DND-41 (cell line): ENCODE measurements around the gene PGAM2.

Experiments
- ATAC-seq: fragments of 200-7000 bp; cut with Tn5 transposase; 3 replicates; pipeline ENCODE4 v1.9.1; 2021; ENCODE audit warnings: low read depth; ENCODE audit not compliant: insufficient read depth
- DNase-seq: peaks from one replicate; pipeline ENCODE4 v3.0.0-alpha.2; 2020
- H2AFZ ChIP-seq: 2 replicates; pipeline ENCODE4 v1.6.0; 2012; ENCODE audit warnings: low read depth, low read length
- H3K27ac ChIP-seq: 2 replicates; pipeline ENCODE4 v1.5.1; 2012; ENCODE audit warnings: low read length, inconsistent platforms
- H3K27me3 ChIP-seq: fragments of 200-600 bp; sonication (generic); 2 replicates; pipeline ENCODE4 v1.6.0; 2012; ENCODE audit warnings: low read length, mild to moderate bottlenecking, inconsistent platforms; ENCODE audit not compliant: insufficient read depth, poor library complexity
- H3K36me3 ChIP-seq: 2 replicates; pipeline ENCODE4 v1.5.1; 2012; ENCODE audit warnings: low read length, inconsistent platforms; ENCODE audit not compliant: insufficient read depth
- H3K4me1 ChIP-seq: 2 replicates; pipeline ENCODE4 v1.5.1; 2012; ENCODE audit warnings: mild to moderate bottlenecking, low read length; ENCODE audit not compliant: insufficient read depth
- H3K4me2 ChIP-seq: 2 replicates; pipeline ENCODE4 v1.6.0; 2012; ENCODE audit warnings: mild to moderate bottlenecking, moderate library complexity, low read length, inconsistent platforms; ENCODE audit not compliant: insufficient read depth
- H3K4me3 ChIP-seq, 2 experiments: fragments of 200-600 bp in 1 of 2; shearing (Covaris generic) in 1 of 2; 2 replicates each; pipeline ENCODE4 v1.5.1; 2012 to 2016; ENCODE audit warnings: inconsistent platforms in 2 of 2, low read length in 2 of 2, mild to moderate bottlenecking in 2 of 2, low read depth in 1 of 2, moderate library complexity in 1 of 2
- H3K79me2 ChIP-seq: 2 replicates; pipeline ENCODE4 v1.6.0; 2012; ENCODE audit warnings: low read length, inconsistent platforms; ENCODE audit not compliant: insufficient read depth
- H3K9ac ChIP-seq: 2 replicates; pipeline ENCODE4 v1.6.0; 2012; ENCODE audit warnings: low read depth, mild to moderate bottlenecking, inconsistent platforms, low read length, moderate library complexity
- H3K9me3 ChIP-seq: 2 replicates; pipeline ENCODE4 v1.5.1; 2012; ENCODE audit warnings: low read length, moderate library complexity, mild to moderate bottlenecking, inconsistent platforms; ENCODE audit not compliant: insufficient read depth, severe bottlenecking
- H4K20me1 ChIP-seq: 2 replicates; pipeline ENCODE4 v1.6.0; 2012; ENCODE audit warnings: low read length; ENCODE audit not compliant: insufficient read depth
- CTCF ChIP-seq: IDR thresholded peaks from 2 replicates; pipeline ENCODE4 v1.5.1; 2012; ENCODE audit warnings: borderline replicate concordance, low read length, moderate library complexity, mild to moderate bottlenecking; ENCODE audit not compliant: poor library complexity, severe bottlenecking; ENCODE audit errors: extremely low read depth
- EZH2 ChIP-seq: IDR thresholded peaks from 3 replicates; pipeline ENCODE4 v1.6.1; 2012; ENCODE audit warnings: borderline replicate concordance, low read depth, mild to moderate bottlenecking, moderate library complexity, low read length, inconsistent platforms; ENCODE audit not compliant: severe bottlenecking

Gene PGAM2

GRCh38 chr7:44063894-44064651, 1.3 kb downstream of the PGAM2 start:
- Histone ChIP-seq H3K27me3 (no peaks in the 10 kb centered on the region), H3K36me3 (peaks cover 36% of the 10 kb centered on the region), H3K9ac (no peak overlapping the region), H3K4me3 (no peak overlapping the region), H3K9me3 (no peaks in the 10 kb centered on the region), H3K27ac (no peak overlapping the region), H2AFZ (no peak overlapping the region), H3K79me2 (no peaks in the 10 kb centered on the region), H4K20me1 (peaks cover 20% of the 10 kb centered on the region), H3K4me1 (no peaks in the 10 kb centered on the region), H3K4me2 (no peak overlapping the region)
- ATAC-seq = no peak
- DNase-seq = no peak
- TF ChIP-seq CTCF (no peak), EZH2 (no peak)

- no peak overlapping the region for H3K4me3 ChIP-seq
- no peak for ATAC-seq
Observed at GRCh38 chr7:44063547-44063893, 1.8 kb downstream of the PGAM2 start.

GRCh38 chr7:44062903-44063295, 2.5 kb downstream of the PGAM2 start:
- DNase-seq (no peak), ATAC-seq (no peak)
- no peaks in the 10 kb centered on the region for H3K79me2 ChIP-seq
- no peaks in the 10 kb centered on the region for H3K27me3 ChIP-seq
- no peak overlapping the region for H2AFZ ChIP-seq
- H3K9me3 ChIP-seq = no peaks in the 10 kb centered on the region
- H3K9ac ChIP-seq = no peak overlapping the region
- TF ChIP-seq CTCF (no peak), EZH2 (no peak)
- H3K4me1 ChIP-seq = no peaks in the 10 kb centered on the region
- peaks cover 28% of the 10 kb centered on the region for H4K20me1 ChIP-seq
- no peak overlapping the region for H3K4me2 ChIP-seq
- H3K4me3 ChIP-seq = no peak overlapping the region
- no peak overlapping the region for H3K27ac ChIP-seq
- H3K36me3 ChIP-seq = peaks cover 48% of the 10 kb centered on the region

More at GRCh38 chr7:44063547-44063893, 1.8 kb downstream of the PGAM2 start:
- no peak overlapping the region for H3K4me2 ChIP-seq
- no peaks in the 10 kb centered on the region for H3K4me1 ChIP-seq
- no peak for DNase-seq
- no peak overlapping the region for H3K27ac ChIP-seq
- H3K36me3 ChIP-seq = peaks cover 42% of the 10 kb centered on the region
- no peaks in the 10 kb centered on the region for H3K9me3 ChIP-seq
- H3K79me2 ChIP-seq = no peaks in the 10 kb centered on the region
- H3K27me3 ChIP-seq = no peaks in the 10 kb centered on the region
- H4K20me1 ChIP-seq = peaks cover 25% of the 10 kb centered on the region
- no peak for TF ChIP-seq EZH2
- no peak for TF ChIP-seq CTCF
- no peak overlapping the region for H3K9ac ChIP-seq
- H2AFZ ChIP-seq = no peak overlapping the region
